ENCODE measurements around the gene UVRAG. TPM values are rescaled to one million over a fixed set of nuclear protein-coding genes. Genes with fewer than 3 reads are reported as not detected.

Gene UVRAG
- total and polyA plus RNA-seq, 2 donors (not counting 1 experiment from before 2014, with no cell fraction given): 37.7 to 94.1 TPM

GRCh38 chr11:76105637-76106036, 290.6 kb downstream of the UVRAG start:
- H3K9ac ChIP-seq (ENCODE audit: low read length): no peak overlapping the region
- ATAC-seq (ENCODE audit: low read depth) (no peak), DNase-seq (no peak)
- POLR2A ChIA-PET: no interaction called here
- no peaks in the 10 kb centered on the region for H3K9me3 ChIP-seq (ENCODE audit: control extremely low read depth in 1 of 3, control insufficient read depth in 2 of 3, insufficient read depth in 1 of 3, low read length in 2 of 3)
- peaks cover 1% of the 10 kb centered on the region for H3K9me3 Mint-ChIP-seq (ENCODE audit: insufficient read depth)
- no peak overlapping the region for H3K4me3 Mint-ChIP-seq
- H3K4me2 ChIP-seq (replicated peaks; ENCODE audit: low read depth, low read length, poor library complexity, severe bottlenecking): no peak overlapping the region
- H3K27me3 Mint-ChIP-seq: no peaks in the 10 kb centered on the region
- H3K27ac ChIP-seq (ENCODE audit: low read length in 2 of 2): no peak overlapping the region
- H3K27ac Mint-ChIP-seq: no peak overlapping the region
- no peak overlapping the region for H2AFZ ChIP-seq (ENCODE audit: insufficient read depth, low read depth, low read length, poor library complexity, severe bottlenecking)
- H3K4me1 Mint-ChIP-seq: peaks cover 6% of the 10 kb centered on the region
- H3K36me3 ChIP-seq (replicated peaks in 1 of 2; ENCODE audit: control extremely low read depth in 1 of 2, control insufficient read depth in 1 of 2, extremely low read depth in 1 of 2, insufficient read depth in 2 of 2, low read length in 1 of 2): peaks cover 4 to 22% of the 10 kb centered on the region in 2 experiments
- H4K20me1 ChIP-seq (ENCODE audit: control insufficient read depth, insufficient read depth, low read length, poor library complexity, severe bottlenecking): peaks cover 48% of the 10 kb centered on the region
- intact Hi-C loops (cut with micrococcal nuclease): no loop called here
- TF ChIP-seq, protein P1, sequence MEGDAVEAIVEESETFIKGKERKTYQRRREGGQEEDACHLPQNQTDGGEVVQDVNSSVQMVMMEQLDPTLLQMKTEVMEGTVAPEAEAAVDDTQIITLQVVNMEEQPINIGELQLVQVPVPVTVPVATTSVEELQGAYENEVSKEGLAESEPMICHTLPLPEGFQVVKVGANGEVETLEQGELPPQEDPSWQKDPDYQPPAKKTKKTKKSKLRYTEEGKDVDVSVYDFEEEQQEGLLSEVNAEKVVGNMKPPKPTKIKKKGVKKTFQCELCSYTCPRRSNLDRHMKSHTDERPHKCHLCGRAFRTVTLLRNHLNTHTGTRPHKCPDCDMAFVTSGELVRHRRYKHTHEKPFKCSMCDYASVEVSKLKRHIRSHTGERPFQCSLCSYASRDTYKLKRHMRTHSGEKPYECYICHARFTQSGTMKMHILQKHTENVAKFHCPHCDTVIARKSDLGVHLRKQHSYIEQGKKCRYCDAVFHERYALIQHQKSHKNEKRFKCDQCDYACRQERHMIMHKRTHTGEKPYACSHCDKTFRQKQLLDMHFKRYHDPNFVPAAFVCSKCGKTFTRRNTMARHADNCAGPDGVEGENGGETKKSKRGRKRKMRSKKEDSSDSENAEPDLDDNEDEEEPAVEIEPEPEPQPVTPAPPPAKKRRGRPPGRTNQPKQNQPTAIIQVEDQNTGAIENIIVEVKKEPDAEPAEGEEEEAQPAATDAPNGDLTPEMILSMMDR (IDR thresholded peaks at IDR 0.05): no peak
- H3K27me3 ChIP-seq (replicated peaks in 1 of 4; ENCODE audit: control extremely low read depth in 1 of 4, control insufficient read depth in 3 of 4, insufficient read depth in 4 of 4, low read length in 3 of 4): no peaks in the 10 kb centered on the region
- H3K4me1 ChIP-seq (ENCODE audit: control insufficient read depth in 2 of 2, insufficient read depth in 2 of 2, low read length in 2 of 2): no peaks in the 10 kb centered on the region
- H3K79me2 ChIP-seq (ENCODE audit: control insufficient read depth, insufficient read depth, low read length): peaks cover 28% of the 10 kb centered on the region
- no CpG with 5 or more reads among the region's 1 CpG for WGBS (ENCODE audit: insufficient coverage)
- H3K4me3 ChIP-seq (ENCODE audit: control extremely low read depth in 1 of 5, extremely low read depth in 1 of 5, insufficient read depth in 1 of 5, low read depth in 2 of 5, low read length in 4 of 5): no peak overlapping the region
- CTCF ChIA-PET: interaction anchor here (0.6 to 1.1 kb wide), 3 partner anchors 8 to 113 kb away, joined by 3 to 4 read pairs (median 4); no protein-coding TSS in a partner anchor

DNA sequence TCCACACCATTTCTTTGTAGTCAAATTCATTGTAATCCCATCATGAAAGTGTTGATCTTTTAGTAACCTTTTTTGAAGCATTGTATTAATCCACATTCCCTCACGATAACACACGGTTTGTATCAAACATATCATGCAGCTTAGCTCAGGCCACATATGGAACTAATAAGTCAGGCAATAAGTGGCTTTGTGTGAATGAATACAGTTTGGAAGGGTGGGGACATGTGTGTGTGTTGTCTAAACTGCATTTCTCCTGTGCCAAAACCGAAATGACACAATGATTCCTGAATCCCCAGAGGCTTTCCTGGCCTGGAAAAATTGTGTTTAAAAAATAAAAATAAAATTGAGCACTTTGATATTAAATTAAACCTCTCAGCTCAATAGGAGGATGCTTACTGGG, 293.0 kb downstream of the UVRAG start:
- H3K4me2 ChIP-seq (replicated peaks; ENCODE audit: low read depth, low read length, poor library complexity, severe bottlenecking): no peak overlapping the region
- H3K27me3 ChIP-seq (replicated peaks in 1 of 4; ENCODE audit: control extremely low read depth in 1 of 4, control insufficient read depth in 3 of 4, insufficient read depth in 4 of 4, low read length in 3 of 4): no peaks in the 10 kb centered on the region
- H3K27me3 Mint-ChIP-seq: no peaks in the 10 kb centered on the region
- no peak overlapping the region for H3K4me3 Mint-ChIP-seq
- no peak overlapping the region for H3K4me3 ChIP-seq (ENCODE audit: control extremely low read depth in 1 of 5, extremely low read depth in 1 of 5, insufficient read depth in 1 of 5, low read depth in 2 of 5, low read length in 4 of 5)
- H3K4me1 Mint-ChIP-seq: peaks cover 6% of the 10 kb centered on the region
- POLR2A ChIA-PET: no interaction called here
- no peak overlapping the region for H3K27ac Mint-ChIP-seq
- H3K27ac ChIP-seq (ENCODE audit: low read length in 2 of 2): no peak overlapping the region
- no peaks in the 10 kb centered on the region for H3K9me3 Mint-ChIP-seq (ENCODE audit: insufficient read depth)
- no CpG with 5 or more reads among the region's 3 CpGs for WGBS (ENCODE audit: insufficient coverage)
- H3K4me1 ChIP-seq (ENCODE audit: control insufficient read depth in 2 of 2, insufficient read depth in 2 of 2, low read length in 2 of 2): no peaks in the 10 kb centered on the region
- H3K9me3 ChIP-seq (ENCODE audit: control extremely low read depth in 1 of 3, control insufficient read depth in 2 of 3, insufficient read depth in 1 of 3, low read length in 2 of 3): peaks cover 0 to 1% (median 0%) of the 10 kb centered on the region in 3 donors
- peaks cover 8 to 19% of the 10 kb centered on the region in 2 experiments for H3K36me3 ChIP-seq (replicated peaks in 1 of 2; ENCODE audit: control extremely low read depth in 1 of 2, control insufficient read depth in 1 of 2, extremely low read depth in 1 of 2, insufficient read depth in 2 of 2, low read length in 1 of 2)
- H4K20me1 ChIP-seq (ENCODE audit: control insufficient read depth, insufficient read depth, low read length, poor library complexity, severe bottlenecking): peaks cover 35% of the 10 kb centered on the region
- CTCF ChIA-PET: no interaction called here
- no peak overlapping the region for H3K9ac ChIP-seq (ENCODE audit: low read length)
- intact Hi-C loops (cut with micrococcal nuclease): no loop called here
- TF ChIP-seq, protein P1 (IDR thresholded peaks at IDR 0.05): no peak
- TF ChIP-seq EZH2 (IDR thresholded peaks at IDR 0.05; ENCODE audit: borderline replicate concordance, insufficient read depth, low read depth, low read length, poor library complexity, severe bottlenecking): no peak
- ATAC-seq (ENCODE audit: low read depth) (no peak), DNase-seq (no peak)
- peaks cover 19% of the 10 kb centered on the region for H3K79me2 ChIP-seq (ENCODE audit: control insufficient read depth, insufficient read depth, low read length)
- no peak overlapping the region for H2AFZ ChIP-seq (ENCODE audit: insufficient read depth, low read depth, low read length, poor library complexity, severe bottlenecking)
